H1 (cell line): ENCODE data around the gene SMARCD1. TPM values are rescaled to one million over a fixed set of nuclear protein-coding genes. Genes with fewer than 3 reads are reported as not detected.

Experiments
- CHD7 ChIP-seq: fragments of 300-600 bp; sonication (generic); IDR thresholded peaks from 2 replicates; pipeline ENCODE4 v1.7.1; 2012; ENCODE audit warnings: low read length, moderate library complexity, mild to moderate bottlenecking, inconsistent platforms; ENCODE audit not compliant: insufficient replicate concordance
- PHF8 ChIP-seq: fragments of 200-600 bp; sonication (generic); conservative IDR thresholded peaks from 2 replicates; pipeline ENCODE4 v1.7.1; 2012; ENCODE audit warnings: low read depth, mild to moderate bottlenecking, inconsistent platforms, low read length, moderate library complexity
- SUZ12 ChIP-seq: fragments of 200-600 bp; sonication (generic); IDR thresholded peaks from 2 replicates; pipeline ENCODE4 v1.6.1; 2012; ENCODE audit warnings: mild to moderate bottlenecking, inconsistent platforms, low read length, moderate library complexity, mixed read lengths
- polyA plus RNA-seq, 7 experiments: library from polyadenylated mRNA; depleted of rRNA in 3 of 7; stranded (reverse) in 5 of 7; unstranded in 2 of 7; fragments of >200 nt in 5 of 7; fragments of 200-250 nt in 2 of 7; gene quantifications; 1 replicate in 5 of 7; 2 replicates in 1 of 7; 4 replicates in 1 of 7; pipeline versions ENCODE4 v1.2.1 to v1.2.3, GENCODE V29; 2011 to 2013; ENCODE audit warnings: missing spikeins in 2 of 7, mixed read lengths in 2 of 7
- total RNA-seq: library from RNA; stranded (reverse); fragmentation: NEBNext Ultra II Directional; extraction: Animal tissue kit (Norgen Biotek cat#: 25700); gene quantifications from 2 replicates; pipeline ENCODE4 v1.2.1, GENCODE V29; 2021

Gene SMARCD1
- total and polyA plus RNA-seq, 2 of the 8 experiments (the other 6 are each of a cell fraction or from before 2014, with no cell fraction given), result 128 to 130 TPM

- TF ChIP-seq CHD7 (no peak), PHF8 (no peak), SUZ12 (no peak)
These were observed 20.8 kb downstream of the SMARCD1 start (continued) for GRCh38 chr12:50105913-50106450.
